NT2/D1 (cell line): ENCODE data around the gene STN1.

Experiments
- YY1 ChIP-seq: IDR thresholded peaks from 2 replicates; pipeline ENCODE4 v1.6.1; 2011; ENCODE audit not compliant: insufficient read length, insufficient read depth
- ZNF274 ChIP-seq: IDR thresholded peaks from 2 replicates; pipeline ENCODE4 v1.6.1; 2011; ENCODE audit warnings: mild to moderate bottlenecking, low read depth, low read length

- TF ChIP-seq ZNF274 (no peak), YY1 (no peak)
Observed at GRCh38 chr10:103917302-103918052, 507 bp downstream of the STN1 start.
